Measurements from ENCODE around the gene CLIP1.
"Not testable (repeated sequence)": the region's sequence is repeated elsewhere in the genome, so short reads cannot be mapped to it uniquely, and the experiment has no call there.

CLIP1 gene

DNA sequence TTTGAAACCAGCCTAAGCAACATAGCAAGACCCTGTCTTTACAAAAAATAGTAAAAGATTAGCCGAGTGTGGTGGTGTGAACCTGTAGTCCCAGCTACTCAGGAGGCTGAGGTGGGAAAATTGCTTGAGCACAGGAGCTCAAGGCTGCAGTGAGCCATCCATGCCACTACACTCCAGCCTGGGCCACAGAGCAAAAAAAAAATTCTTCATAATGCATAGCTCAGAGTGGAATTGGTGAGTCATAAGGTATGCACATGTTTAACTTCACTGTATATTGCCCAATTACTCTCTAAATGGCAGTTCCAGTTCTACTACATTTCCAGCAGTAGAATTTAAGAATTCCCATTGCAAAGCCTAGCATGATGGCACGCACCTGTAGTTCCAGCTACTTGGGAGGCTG is 26.8 kb upstream of the CLIP1 start:
- no peak for DNase-seq (ENCODE audit: low read depth)
- H3K4me3 ChIP-seq (ENCODE audit: low read depth, low read length) = no peak overlapping the region
- TF ChIP-seq CTCF (IDR thresholded peaks at IDR 0.05; ENCODE audit: low read depth, low read length, missing control alignments) = no peak

DNA sequence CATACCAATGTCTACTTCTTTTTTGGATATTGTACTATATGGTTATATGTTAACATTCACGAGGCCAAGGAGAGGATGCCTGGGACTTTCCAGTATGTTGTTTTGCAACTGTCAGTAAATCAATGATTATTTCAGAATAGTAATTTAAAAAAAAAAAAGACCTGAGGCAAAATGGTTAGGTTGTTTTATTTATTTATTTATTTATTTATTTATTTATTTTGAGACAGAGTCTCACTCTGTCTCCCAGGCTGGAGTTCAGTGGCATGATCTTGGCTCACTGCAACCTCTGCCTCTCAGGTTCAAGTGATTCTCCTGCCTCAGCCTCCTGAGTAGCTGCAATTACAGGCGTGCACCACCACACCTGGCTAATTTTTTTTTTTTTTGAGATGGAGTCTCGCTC is 25.4 kb upstream of the CLIP1 start:
- H3K4me3 ChIP-seq (ENCODE audit: low read depth, low read length); DNase-seq (ENCODE audit: low read depth): not testable (repeated sequence)

DNA sequence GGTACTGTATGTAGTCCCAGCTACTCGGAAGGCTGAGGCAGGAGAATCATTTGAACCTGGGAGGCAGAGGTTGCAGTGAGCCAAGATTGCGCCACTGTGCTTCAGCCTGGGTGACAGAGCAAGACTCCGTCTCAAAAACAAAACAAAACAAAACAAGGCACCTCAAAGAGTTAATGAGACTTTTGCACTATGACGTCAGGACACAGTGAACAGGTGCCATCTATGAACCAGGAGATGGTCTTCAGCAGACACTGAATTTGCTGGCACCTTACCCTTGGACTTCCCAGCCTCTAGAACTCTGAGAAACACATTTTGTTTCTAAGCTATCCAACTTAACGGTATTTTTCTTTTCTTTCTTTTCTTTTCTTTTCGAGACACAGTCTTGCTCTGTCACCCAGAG is 23.9 kb upstream of the CLIP1 start:
- H3K4me3 ChIP-seq (ENCODE audit: low read depth, low read length); DNase-seq (ENCODE audit: low read depth): not testable (repeated sequence)

GRCh38 chr12:122444071-122444470 is 21.6 kb upstream of the CLIP1 start:
- not testable (repeated sequence) for H3K4me3 ChIP-seq (ENCODE audit: low read depth, low read length); DNase-seq (ENCODE audit: low read depth)

GRCh38 chr12:122438822-122439221 is 16.4 kb upstream of the CLIP1 start:
- not testable (repeated sequence) for H3K4me3 ChIP-seq (ENCODE audit: low read depth, low read length); DNase-seq (ENCODE audit: low read depth)

GRCh38 chr12:122437656-122438121 is 15.2 kb upstream of the CLIP1 start:
- no peak overlapping the region for H3K4me3 ChIP-seq (ENCODE audit: low read depth, low read length)
- DNase-seq (ENCODE audit: low read depth) = no peak
- TF ChIP-seq CTCF (IDR thresholded peaks at IDR 0.05; ENCODE audit: low read depth, low read length, missing control alignments) = no peak

- H3K4me3 ChIP-seq (ENCODE audit: low read depth, low read length) = no peak overlapping the region
- no peak for TF ChIP-seq CTCF (IDR thresholded peaks at IDR 0.05; ENCODE audit: low read depth, low read length, missing control alignments)
- no peak for DNase-seq (ENCODE audit: low read depth)
These were observed 12.7 kb upstream of the CLIP1 start for GRCh38 chr12:122435186-122435585.

DNA sequence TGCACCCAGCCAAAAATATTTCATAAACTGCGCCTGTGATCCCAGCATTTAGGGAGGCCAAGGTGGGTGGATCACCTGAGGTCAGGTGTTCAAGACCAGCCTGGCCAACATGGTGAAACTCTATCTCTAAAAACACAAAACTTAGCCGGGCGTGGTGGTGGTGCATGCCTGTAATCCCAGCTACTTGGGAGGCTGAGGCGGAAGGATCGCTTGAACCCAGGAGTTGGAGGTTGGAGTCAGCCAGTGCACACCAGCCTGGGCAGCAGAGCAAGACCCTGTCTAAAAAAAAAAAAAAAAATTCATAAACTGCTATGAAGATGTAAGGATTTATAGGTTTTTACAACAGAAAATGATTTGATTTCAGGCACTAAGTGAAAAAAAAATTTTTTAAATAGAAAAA is 6.6 kb upstream of the CLIP1 start:
- H3K4me3 ChIP-seq (ENCODE audit: low read depth, low read length); DNase-seq (ENCODE audit: low read depth): not testable (repeated sequence)

- no peak for DNase-seq (ENCODE audit: low read depth)
- H3K4me3 ChIP-seq (ENCODE audit: low read depth, low read length) = no peak overlapping the region
- TF ChIP-seq CTCF (IDR thresholded peaks at IDR 0.05; ENCODE audit: low read depth, low read length, missing control alignments) = no peak
These were observed 4.9 kb upstream of the CLIP1 start for GRCh38 chr12:122427403-122427802.

Measured in GM12864 (cell line).